Upper lobe of left lung (tissue), 4 donors: ENCODE data around the gene MUL1.

Experiments
- POLR2AphosphoS5 ChIP-seq, 2 donors: sonication (generic); formaldehyde crosslinking; IDR thresholded peaks; one replicate each; pipeline ENCODE4 v1.5.1; 2017; ENCODE audit warnings: antibody characterized with exemption in 2 of 2
- TF ChIP-seq, protein P1 (sequence below), 6 experiments: fragments of 450-650 bp in 4 of 6; fragments of 200-600 bp in 2 of 6; sonication (generic) in 2 of 6; IDR thresholded peaks; one replicate each; pipeline ENCODE4 v1.5.1; 2016 to 2019; ENCODE audit warnings: antibody characterized with exemption in 6 of 6

DNA sequence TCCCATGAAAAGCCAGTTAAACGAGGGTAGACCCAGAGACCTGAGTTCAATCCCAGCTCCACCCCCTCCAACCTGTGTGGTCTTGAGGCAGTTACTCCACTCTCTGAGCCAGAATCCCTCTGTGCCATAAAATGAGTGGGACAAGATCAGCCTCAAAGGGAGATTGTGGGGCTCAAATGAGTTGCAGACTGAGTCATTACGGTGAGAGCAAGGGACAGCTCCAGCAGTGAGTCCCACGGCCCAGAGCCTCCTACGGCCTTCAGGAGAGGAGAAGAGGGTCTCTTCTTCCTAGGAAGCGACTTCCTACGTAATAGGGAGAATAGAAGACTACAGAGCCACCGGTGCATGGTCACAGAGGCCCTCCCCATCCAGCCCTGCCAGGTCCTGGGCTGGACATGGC is 15.2 kb downstream of the MUL1 start:
- TF ChIP-seq, protein P1, sequence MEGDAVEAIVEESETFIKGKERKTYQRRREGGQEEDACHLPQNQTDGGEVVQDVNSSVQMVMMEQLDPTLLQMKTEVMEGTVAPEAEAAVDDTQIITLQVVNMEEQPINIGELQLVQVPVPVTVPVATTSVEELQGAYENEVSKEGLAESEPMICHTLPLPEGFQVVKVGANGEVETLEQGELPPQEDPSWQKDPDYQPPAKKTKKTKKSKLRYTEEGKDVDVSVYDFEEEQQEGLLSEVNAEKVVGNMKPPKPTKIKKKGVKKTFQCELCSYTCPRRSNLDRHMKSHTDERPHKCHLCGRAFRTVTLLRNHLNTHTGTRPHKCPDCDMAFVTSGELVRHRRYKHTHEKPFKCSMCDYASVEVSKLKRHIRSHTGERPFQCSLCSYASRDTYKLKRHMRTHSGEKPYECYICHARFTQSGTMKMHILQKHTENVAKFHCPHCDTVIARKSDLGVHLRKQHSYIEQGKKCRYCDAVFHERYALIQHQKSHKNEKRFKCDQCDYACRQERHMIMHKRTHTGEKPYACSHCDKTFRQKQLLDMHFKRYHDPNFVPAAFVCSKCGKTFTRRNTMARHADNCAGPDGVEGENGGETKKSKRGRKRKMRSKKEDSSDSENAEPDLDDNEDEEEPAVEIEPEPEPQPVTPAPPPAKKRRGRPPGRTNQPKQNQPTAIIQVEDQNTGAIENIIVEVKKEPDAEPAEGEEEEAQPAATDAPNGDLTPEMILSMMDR (IDR thresholded peaks at IDR 0.05): no peak
- no peak for TF ChIP-seq POLR2AphosphoS5 (IDR thresholded peaks at IDR 0.05)
